HG03342 (cell line): ENCODE results near the gene SPINT2.

Source experiments
- ATAC-seq: cut with Tn5 transposase; IDR thresholded peaks from one replicate; pipeline ENCODE4 v1.9.1; 2021; ENCODE audit warnings: mild to moderate bottlenecking, moderate library complexity; ENCODE audit not compliant: unreplicated experiment

Gene SPINT2

GRCh38 chr19:38266981-38267597 lies 2.7 kb downstream of the SPINT2 start:
- ATAC-seq = no peak

- no peak for ATAC-seq
These were observed 3.5 kb downstream of the SPINT2 start for GRCh38 chr19:38267761-38268483.

GRCh38 chr19:38268539-38268938 lies 4.2 kb downstream of the SPINT2 start:
- ATAC-seq = no peak

DNA sequence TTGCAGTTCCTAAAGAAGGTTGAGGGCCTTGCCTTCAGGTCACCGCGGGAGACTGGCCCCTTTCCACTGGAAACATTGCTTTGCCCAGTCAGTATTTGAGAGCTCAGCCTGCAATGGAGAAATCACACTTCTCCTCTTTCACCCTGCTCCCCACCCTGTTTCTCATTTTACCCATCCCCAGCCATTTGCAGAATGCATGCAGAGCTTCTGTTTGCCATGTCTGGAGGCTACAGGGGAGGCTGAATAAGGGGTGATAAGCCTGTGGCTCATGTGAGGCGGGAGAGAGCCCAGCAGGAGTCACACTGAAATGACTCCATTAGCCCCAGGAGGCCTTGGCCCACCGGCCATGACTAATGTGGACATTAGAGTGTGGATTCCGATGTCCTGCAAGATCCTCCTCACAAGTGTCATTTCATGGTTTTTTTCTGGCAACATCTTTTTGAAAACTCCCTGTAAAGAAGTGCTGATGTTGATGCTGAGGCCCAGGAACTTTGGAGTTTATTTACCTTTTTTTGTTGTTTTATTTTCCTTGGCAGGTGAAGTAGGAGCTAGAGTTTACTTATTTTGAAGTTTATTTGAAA lies 6.3 kb downstream of the SPINT2 start:
- ATAC-seq = no peak

DNA sequence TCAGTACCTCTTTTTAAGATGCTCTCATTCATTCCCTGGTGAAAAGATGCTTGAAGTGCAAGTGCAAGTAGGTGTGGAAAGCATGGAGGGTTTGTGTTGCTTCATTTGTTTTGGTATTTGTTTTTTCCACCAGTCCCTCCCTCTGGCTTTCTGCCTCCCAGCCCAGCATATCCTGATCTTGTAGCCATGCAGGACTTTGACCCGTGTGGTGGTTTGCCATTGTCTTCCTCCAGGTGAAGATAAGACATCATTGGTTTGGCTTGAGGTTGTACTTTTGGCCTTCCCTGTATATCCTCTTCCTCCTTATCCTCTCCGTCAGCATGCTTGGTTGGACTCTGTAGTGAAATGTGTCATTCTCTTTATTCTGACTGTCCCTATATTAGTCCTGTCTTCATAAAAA lies 9.1 kb downstream of the SPINT2 start:
- no peak for ATAC-seq

DNA sequence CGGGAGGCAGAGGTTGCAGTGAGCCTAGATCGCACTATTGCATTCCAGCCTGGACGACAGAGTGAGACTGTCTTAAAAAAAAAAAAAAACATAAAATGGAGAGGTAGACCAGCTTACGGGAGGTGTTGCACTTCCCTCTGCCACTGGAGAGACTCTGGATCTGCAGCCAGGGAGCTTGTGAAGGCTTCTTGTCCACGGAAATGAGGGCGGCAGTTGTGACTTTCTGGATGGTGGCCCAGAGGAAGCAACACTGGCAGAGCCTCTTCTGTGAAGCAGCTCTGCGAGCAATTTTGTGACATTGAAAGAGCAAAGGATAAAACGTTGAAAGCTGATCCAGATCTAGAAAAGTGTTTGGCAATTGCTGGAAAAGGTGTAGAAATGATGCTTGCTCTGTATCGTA lies 10.4 kb downstream of the SPINT2 start:
- no peak for ATAC-seq

DNA sequence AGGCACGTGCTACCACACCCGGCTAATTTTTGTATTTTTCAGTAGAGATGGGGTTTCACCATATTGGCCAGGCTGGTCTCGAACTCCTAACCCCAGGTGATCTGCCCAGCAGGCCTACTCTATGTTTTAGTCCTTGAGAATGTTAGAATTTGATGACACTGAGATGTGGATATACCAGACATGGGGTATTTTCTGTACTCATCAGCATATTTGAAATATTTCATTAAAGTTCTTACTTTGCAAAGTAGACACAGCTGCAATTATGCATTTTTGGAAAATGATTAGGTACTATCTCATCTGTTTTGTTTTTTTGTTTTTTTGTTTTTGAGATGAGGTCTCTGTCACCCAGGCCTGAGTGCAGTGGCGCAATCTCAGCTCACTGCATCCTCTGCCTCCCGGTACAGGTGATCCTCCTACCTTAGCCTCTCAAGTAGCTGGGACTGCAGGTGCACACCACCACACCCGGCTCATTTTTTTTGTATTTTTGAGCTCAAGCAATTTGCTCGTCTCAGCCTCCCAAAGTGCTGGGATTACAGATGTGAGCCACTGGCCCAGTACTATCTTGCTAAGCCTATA lies 12.7 kb downstream of the SPINT2 start:
- ATAC-seq = no peak

GRCh38 chr19:38277549-38277948 lies 13.2 kb downstream of the SPINT2 start:
- ATAC-seq = no peak

- no peak for ATAC-seq
These were observed 13.8 kb downstream of the SPINT2 start for GRCh38 chr19:38277969-38278680.

DNA sequence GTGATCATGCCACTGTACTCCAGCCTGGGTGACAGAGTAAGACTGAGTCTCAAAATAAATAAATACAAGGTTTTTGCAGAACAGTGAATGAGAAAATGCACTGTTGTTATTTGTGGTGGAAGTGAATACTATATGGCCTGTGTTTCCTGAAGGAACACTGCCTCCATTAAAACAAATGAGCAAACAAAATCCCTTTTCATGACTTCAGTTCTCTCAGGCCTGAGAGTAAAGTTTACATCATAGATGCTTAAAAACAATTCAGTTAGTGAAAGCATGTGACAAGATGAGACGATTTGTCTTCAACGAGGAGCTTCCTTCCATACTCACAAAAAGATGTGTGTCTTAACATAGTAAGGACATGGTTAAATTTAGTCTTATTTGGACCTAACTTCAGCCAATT lies 14.4 kb downstream of the SPINT2 start:
- no peak for ATAC-seq

DNA sequence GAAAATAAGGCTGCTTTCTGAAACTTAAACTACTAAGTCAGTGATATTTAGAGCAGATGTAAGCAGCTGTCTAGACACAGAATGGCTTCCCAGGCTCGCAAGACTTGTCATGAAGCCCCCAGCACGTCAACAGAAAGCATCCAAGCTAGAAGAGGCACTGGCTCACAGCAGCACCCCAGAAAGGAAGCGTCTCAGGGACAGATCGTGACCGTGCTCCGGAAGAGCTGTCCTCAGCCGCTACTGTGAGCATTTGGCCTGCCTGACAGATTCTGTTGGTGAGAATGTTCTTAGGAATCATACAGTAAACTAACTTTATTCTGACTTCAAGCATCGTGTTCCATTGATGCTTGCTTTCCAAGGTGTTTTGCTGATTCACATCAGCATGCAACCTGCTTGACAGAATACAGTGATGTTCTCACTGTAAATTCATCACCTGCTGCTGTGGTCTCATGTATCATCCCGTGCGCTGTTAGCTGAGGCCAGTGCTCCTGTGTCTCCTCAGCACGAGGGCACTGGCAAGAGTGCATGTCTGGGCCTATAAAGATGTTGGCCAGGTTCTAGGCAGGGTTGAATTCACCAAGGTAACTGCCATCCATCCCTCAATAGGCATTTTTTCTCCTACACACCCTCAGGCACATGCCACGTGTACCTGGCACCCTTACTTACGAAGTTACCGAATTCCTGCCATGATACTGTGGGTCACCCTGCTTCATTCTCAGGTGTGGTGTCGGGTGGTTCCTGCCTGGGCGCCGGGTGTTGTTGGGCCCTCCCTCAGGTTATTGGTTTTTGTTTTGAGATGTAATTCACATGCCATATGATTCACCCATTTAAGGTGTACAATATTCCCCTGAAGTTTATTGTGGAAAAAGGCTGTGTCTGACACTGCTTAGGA lies 15.9 kb downstream of the SPINT2 start:
- ATAC-seq = no peak

- ATAC-seq = no peak
These were observed 17.6 kb downstream of the SPINT2 start for GRCh38 chr19:38281811-38282566.

DNA sequence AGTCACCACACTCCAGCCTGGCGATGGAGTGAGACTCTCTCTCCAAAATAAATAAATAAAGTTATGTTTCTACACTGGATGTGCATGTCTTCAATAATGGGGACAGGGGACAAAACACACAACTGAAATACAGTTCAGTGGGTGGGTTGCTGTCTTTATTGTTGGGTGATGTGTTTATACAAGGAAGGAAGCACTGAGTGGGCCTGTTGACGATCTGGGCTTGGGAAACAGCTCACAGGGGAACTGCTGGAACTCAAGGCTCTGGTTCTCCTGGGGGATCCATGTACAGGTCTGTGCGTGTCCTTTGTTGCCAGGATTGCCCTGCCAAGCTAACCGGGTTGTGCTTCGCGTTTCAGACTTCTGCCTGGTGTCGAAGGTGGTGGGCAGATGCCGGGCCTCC lies 18.9 kb downstream of the SPINT2 start:
- ATAC-seq = no peak

- ATAC-seq = no peak
These were observed 20.0 kb downstream of the SPINT2 start for GRCh38 chr19:38284422-38284821.

DNA sequence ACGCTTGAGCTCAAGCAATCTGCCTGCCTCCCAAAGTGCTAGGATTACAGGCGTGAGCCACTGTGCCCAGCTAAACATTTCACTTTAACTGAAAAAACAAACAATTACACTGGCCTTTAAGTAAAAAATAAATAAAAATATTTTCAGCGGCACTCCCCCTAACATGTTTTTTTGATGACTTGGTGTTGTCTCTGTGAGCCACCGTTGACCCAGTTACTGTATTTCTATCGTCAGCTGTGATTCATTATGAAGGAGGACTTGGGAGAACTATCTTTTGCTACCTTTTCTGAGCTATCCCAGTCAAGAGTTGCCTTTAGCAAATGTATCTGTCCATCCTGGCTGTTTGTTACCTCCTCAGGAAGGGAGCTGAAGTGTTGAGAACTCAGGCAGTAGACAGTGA lies 21.2 kb downstream of the SPINT2 start:
- no peak for ATAC-seq

DNA sequence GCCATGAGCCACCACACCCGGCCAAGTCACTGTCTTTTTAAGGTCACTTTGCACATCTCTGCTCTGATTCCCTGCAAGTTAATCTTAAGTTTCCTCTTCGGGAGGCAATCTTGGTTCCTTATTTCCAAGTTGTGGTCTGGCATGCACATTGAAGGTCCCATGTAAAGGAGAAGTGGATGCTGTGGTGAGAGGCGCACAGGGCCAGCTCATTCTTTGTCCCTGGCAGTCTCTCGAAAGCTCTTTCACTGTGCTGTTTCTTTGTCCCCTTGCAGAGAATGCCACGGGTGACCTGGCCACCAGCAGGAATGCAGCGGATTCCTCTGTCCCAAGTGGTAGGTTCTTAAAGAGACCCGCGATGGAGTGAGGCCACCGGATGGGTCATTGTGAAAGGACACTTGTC lies 23.2 kb downstream of the SPINT2 start:
- ATAC-seq = no peak

- ATAC-seq = no peak
These were observed 23.9 kb downstream of the SPINT2 start for GRCh38 chr19:38288123-38288855.

DNA sequence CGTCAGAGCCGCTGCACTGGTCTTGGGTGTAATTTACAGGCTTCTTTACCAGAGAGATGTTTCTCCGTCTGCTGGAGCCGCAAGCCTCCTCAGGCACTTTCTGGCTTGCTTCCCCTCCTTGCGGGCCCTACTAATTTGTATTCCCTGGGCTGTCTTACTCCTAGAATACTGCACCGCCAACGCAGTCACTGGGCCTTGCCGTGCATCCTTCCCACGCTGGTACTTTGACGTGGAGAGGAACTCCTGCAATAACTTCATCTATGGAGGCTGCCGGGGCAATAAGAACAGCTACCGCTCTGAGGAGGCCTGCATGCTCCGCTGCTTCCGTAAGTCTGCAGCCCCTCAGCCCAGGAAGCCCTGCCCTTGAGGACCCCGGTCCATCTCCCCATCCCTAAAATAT lies 25.6 kb downstream of the SPINT2 start:
- no peak for ATAC-seq

- ATAC-seq = no peak
These were observed 26.3 kb downstream of the SPINT2 start for GRCh38 chr19:38290631-38291147.
